ENCODE measurements around the gene PLBD1. TPM values are rescaled to one million over a fixed set of nuclear protein-coding genes. Genes with fewer than 3 reads are reported as not detected.

PLBD1 gene
- total and polyA plus RNA-seq, 2 donors (not counting 1 experiment from before 2014, with no cell fraction given) = 0.76 to 5.1 TPM

- H3K9ac ChIP-seq (ENCODE audit: insufficient read depth, low read length) = no peak overlapping the region
- H3K27me3 ChIP-seq (ENCODE audit: control insufficient read depth, insufficient read depth, low read length) = no peaks in the 10 kb centered on the region
- H2AFZ ChIP-seq (ENCODE audit: low read length) = no peak overlapping the region
- DNase-seq (ENCODE audit: low read depth in 2 of 2) = no peak
- no peaks in the 10 kb centered on the region for H3K9me3 ChIP-seq (ENCODE audit: control insufficient read depth, insufficient read depth, low read depth, low read length)
- no peak overlapping the region for H3K27ac ChIP-seq (ENCODE audit: insufficient read depth, low read length)
- H3K4me3 ChIP-seq (replicated peaks in 1 of 4; ENCODE audit: control extremely low read depth in 1 of 4, insufficient read depth in 1 of 4, low read depth in 3 of 4, low read length in 4 of 4) = no peak overlapping the region
- no peaks in the 10 kb centered on the region for H4K20me1 ChIP-seq (ENCODE audit: control insufficient read depth, extremely low read depth, insufficient read depth, low read length)
- H3K4me2 ChIP-seq (ENCODE audit: extremely low read depth, insufficient read depth, low read length) = no peak overlapping the region
- no peaks in the 10 kb centered on the region for H3K79me2 ChIP-seq (ENCODE audit: control insufficient read depth, insufficient read depth, low read length)
- no peak for TF ChIP-seq EZH2 (IDR thresholded peaks at IDR 0.05; ENCODE audit: low read length, missing control alignments)
- TF ChIP-seq CTCF (conservative IDR thresholded peaks at IDR 0.05 in 1 of 2, IDR thresholded peaks at IDR 0.05 in 1 of 2; ENCODE audit: low read depth in 1 of 2, low read length in 2 of 2) = no peak
- H3K36me3 ChIP-seq (ENCODE audit: control insufficient read depth, insufficient read depth, low read length) = no peaks in the 10 kb centered on the region
- H3K4me1 ChIP-seq (ENCODE audit: control insufficient read depth, extremely low read depth, insufficient read depth, low read length) = no peaks in the 10 kb centered on the region
Observed at GRCh38 chr12:14537088-14537487, 30.6 kb downstream of the PLBD1 start.

GRCh38 chr12:14532152-14532551 lies 35.5 kb downstream of the PLBD1 start:
- no peaks in the 10 kb centered on the region for H3K36me3 ChIP-seq (ENCODE audit: control insufficient read depth, insufficient read depth, low read length)
- DNase-seq (ENCODE audit: low read depth in 2 of 2) = no peak
- H3K4me1 ChIP-seq (ENCODE audit: control insufficient read depth, extremely low read depth, insufficient read depth, low read length) = no peaks in the 10 kb centered on the region
- no peaks in the 10 kb centered on the region for H4K20me1 ChIP-seq (ENCODE audit: control insufficient read depth, extremely low read depth, insufficient read depth, low read length)
- H2AFZ ChIP-seq (ENCODE audit: low read length) = no peak overlapping the region
- no peak overlapping the region for H3K4me3 ChIP-seq (replicated peaks in 1 of 4; ENCODE audit: control extremely low read depth in 1 of 4, insufficient read depth in 1 of 4, low read depth in 3 of 4, low read length in 4 of 4)
- H3K27me3 ChIP-seq (ENCODE audit: control insufficient read depth, insufficient read depth, low read length) = no peaks in the 10 kb centered on the region
- no peak for TF ChIP-seq CTCF (conservative IDR thresholded peaks at IDR 0.05 in 1 of 2, IDR thresholded peaks at IDR 0.05 in 1 of 2; ENCODE audit: low read depth in 1 of 2, low read length in 2 of 2)
- TF ChIP-seq EZH2 (IDR thresholded peaks at IDR 0.05; ENCODE audit: low read length, missing control alignments) = no peak
- H3K4me2 ChIP-seq (ENCODE audit: extremely low read depth, insufficient read depth, low read length) = no peak overlapping the region
- no peaks in the 10 kb centered on the region for H3K9me3 ChIP-seq (ENCODE audit: control insufficient read depth, insufficient read depth, low read depth, low read length)
- H3K79me2 ChIP-seq (ENCODE audit: control insufficient read depth, insufficient read depth, low read length) = no peaks in the 10 kb centered on the region
- no peak overlapping the region for H3K9ac ChIP-seq (ENCODE audit: insufficient read depth, low read length)
- no peak overlapping the region for H3K27ac ChIP-seq (ENCODE audit: insufficient read depth, low read length)

GRCh38 chr12:14525964-14526363 lies 41.7 kb downstream of the PLBD1 start:
- Histone ChIP-seq H2AFZ (ENCODE audit: low read length) (no peak overlapping the region), H3K9me3 (ENCODE audit: control insufficient read depth, insufficient read depth, low read depth, low read length) (no peaks in the 10 kb centered on the region), H3K27me3 (ENCODE audit: control insufficient read depth, insufficient read depth, low read length) (no peaks in the 10 kb centered on the region), H3K4me1 (ENCODE audit: control insufficient read depth, extremely low read depth, insufficient read depth, low read length) (no peaks in the 10 kb centered on the region), H3K27ac (ENCODE audit: insufficient read depth, low read length) (no peak overlapping the region), H4K20me1 (ENCODE audit: control insufficient read depth, extremely low read depth, insufficient read depth, low read length) (no peaks in the 10 kb centered on the region), H3K4me3 (replicated peaks in 1 of 4; ENCODE audit: control extremely low read depth in 1 of 4, insufficient read depth in 1 of 4, low read depth in 3 of 4, low read length in 4 of 4) (no peak overlapping the region), H3K4me2 (ENCODE audit: extremely low read depth, insufficient read depth, low read length) (no peak overlapping the region), H3K36me3 (ENCODE audit: control insufficient read depth, insufficient read depth, low read length) (no peaks in the 10 kb centered on the region), H3K9ac (ENCODE audit: insufficient read depth, low read length) (no peak overlapping the region), H3K79me2 (ENCODE audit: control insufficient read depth, insufficient read depth, low read length) (no peaks in the 10 kb centered on the region)
- no peak for TF ChIP-seq EZH2 (IDR thresholded peaks at IDR 0.05; ENCODE audit: low read length, missing control alignments)
- no peak for TF ChIP-seq CTCF (conservative IDR thresholded peaks at IDR 0.05 in 1 of 2, IDR thresholded peaks at IDR 0.05 in 1 of 2; ENCODE audit: low read depth in 1 of 2, low read length in 2 of 2)
- DNase-seq (ENCODE audit: low read depth in 2 of 2) = no peak

Data from fibroblast of lung (primary cell).